Activated gamma-delta T cell (primary cell): ENCODE results near the gene RERE.
"Not testable (repeated sequence)": the region's sequence is repeated elsewhere in the genome, so short reads cannot be mapped to it uniquely, and the experiment has no call there.

ENCODE experiments used
- DNase-seq: peaks from one replicate; lab custom pipeline; 2025; lab: John Stamatoyannopoulos, UW

Gene RERE

DNA sequence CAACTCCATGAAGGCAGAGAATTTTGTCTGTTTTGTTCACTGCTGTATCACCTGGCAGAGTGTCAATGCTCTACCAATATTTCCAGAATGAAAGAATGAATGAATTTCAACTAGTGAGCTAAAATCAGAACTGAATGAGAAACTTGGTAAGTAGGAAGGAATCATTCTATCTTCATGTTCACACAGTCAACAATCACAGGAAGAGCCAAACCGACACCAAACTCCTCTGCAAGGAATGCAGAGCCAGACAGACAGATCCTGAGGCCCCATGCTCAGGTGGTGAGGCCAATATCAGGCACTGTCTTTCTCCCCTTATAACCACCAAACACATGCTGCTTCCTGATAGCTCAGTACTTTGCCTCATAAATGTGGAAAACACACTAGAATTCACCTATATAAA, 360.4 kb downstream of the RERE start:
- no peak for DNase-seq

DNA sequence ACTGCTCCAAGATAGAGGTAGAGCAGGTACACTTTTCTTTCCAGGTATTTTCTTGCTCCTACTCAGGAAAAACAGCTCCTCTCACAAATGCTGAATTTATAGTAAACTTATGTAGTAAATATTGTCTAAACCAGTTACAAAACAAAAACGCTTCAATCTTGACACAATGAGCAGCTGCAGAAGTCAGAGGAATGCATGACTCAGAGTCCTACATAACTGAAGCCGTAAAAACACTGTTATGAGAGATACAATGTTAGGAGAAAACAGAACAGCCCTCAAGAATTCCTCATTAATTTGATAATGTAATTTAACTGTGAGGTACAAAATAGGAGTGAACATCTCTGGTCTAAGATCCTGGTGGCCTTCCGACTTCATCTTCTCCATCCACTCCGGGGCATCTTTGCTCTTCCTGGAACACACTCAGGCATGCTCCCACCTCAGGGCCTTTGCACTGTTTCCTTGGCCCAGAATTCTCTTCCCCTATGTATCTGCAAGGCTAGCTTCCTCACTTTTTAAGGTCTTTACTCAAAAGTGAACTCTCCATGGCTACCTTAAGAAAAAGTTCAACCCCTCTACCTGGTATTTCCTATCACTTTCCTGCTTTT, 361.0 kb downstream of the RERE start:
- no peak for DNase-seq

DNA sequence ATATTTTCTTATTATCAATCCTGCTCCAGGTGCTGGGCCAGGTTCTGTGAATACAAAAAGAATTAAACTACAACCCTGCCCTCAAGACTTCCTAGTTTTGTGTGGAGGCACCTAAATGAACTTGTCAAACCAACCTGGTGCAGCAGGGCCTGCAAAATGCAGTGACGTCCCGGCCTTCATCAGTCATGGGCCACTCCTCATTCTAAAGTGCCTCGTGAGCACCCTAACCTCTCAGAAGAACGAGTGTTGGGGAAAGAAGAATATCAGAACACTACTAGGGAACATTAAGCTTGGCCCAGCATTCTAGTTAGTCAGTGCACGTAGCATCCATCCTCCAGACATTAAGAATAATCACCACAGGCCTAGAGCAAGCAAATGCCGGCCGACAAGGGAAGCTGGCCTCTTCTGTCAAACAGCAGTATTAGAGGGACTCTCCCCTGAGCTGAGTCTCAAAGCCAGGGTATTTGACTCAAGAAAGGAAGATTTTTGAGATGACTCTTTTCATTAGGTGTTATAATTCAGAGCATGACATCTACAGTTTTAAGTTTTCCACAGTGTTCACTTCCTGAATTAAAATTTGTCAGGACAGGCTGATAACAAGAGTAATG, 361.6 kb downstream of the RERE start:
- no peak for DNase-seq

DNA sequence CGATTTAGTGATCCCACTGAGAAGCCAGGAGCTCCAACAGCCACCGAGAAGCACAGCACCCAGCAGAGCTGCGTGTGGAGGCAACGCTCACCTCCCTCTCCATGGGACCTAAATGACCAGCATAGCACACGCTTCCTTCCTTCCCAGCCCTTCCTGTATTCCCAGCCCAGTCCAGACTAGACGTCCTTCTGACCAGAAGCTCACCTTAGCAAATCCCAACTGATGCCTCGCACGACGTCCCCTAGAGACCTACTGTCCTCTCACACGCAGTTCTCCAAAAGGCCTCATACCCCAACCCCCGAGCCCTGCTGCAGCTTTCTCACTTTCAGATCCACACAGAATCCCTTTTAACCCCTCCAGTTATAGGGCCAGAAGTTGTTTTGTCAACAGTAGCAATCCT, 367.1 kb downstream of the RERE start:
- DNase-seq, result no peak

DNA sequence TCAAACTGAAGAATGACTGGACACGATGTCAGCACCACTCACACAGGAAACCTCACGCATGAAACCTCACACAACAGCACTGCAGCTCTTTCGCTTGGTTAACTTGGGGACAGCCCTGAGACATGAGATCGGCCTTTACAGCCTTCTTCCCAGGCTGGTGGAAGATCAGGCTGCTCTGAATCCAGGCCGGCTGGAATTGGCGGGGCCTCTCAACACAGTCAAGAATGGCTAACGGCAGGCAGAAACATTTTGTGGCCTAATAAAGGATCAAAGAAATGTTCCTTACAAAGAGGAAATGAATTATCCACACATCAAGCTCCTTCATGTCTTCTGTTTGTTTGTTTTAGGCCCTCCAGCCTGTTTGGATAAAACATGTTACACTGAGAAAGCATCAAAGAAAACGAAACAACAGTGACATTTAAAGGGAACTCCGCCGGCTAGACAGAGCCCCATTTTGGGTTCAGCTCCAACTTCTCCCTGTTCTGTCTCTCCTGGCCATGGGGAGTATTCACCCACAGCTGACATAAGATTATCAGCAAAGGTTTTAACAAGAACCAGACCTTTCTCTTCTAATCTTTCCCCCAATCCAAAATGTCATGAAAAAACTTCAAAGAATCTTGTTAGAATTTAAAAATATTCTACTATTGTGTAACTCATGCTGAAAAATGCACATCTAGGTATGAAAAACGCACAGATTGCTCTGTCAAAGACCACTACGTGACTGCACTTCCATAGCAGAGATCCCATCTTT, 368.4 kb downstream of the RERE start:
- DNase-seq, result no peak

DNA sequence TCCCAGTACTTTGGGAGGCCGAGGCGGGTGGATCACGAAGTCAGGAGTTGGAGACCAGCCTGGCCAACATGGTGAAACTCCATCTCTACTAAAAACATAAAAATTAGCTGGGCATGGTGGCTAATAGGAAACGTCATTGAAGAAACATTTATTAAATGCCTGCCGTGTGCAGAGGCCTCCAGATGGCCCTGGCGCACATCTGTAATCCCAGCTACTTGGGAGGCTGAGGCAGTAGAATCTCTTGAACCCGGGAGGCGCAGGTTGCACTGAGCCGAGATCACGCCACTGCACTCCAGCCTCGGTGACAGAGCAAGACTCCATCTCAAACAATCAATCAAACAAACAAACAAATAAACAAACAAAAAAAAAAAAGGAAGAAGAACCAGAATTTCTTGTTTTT, 368.9 kb downstream of the RERE start:
- not testable (repeated sequence) for DNase-seq

DNA sequence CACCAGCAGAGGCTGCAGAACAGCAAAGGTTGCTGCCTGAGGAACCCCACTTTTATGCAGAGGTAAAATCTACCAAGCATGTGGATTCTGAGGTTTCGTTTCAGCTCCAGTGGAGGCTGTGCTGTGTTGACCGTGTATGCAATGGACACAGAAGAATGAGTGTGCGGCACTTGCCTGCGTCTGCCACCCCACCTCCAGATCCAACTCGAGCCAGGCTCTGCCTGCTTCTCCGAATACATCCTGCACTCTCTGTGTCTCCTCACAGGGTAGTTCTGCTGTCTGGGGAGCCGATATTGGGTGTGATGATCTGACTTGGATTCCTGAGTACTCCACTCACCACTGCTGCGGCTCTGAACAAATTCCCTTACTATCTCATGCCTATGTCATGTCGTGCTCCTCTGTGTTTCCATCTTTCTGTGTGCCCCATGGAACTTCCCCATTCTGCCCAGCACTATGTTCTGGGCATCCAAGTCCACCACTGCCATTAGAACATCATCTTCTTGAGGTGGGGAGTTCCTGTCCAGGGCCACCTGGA, 369.8 kb downstream of the RERE start:
- no peak for DNase-seq

DNA sequence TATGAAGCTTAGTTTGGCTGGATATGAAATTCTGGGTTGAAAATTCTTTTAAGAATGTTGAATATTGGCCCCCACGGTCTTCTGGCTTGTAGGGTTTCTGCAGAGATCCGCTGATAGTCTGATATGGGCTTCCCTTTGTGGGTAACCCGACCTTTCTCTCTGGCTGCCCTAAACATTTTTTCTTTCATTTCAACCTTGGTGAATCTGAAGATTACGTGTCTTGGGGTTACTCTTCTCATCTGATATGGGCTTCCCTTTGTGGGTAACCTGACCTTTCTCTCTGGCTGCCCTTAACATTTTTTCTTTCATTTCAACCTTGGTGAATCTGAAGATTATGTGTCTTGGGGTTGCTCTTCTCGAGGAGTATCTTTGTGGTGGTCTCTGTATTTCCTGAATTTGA, 371.3 kb downstream of the RERE start:
- not testable (repeated sequence) for DNase-seq

DNA sequence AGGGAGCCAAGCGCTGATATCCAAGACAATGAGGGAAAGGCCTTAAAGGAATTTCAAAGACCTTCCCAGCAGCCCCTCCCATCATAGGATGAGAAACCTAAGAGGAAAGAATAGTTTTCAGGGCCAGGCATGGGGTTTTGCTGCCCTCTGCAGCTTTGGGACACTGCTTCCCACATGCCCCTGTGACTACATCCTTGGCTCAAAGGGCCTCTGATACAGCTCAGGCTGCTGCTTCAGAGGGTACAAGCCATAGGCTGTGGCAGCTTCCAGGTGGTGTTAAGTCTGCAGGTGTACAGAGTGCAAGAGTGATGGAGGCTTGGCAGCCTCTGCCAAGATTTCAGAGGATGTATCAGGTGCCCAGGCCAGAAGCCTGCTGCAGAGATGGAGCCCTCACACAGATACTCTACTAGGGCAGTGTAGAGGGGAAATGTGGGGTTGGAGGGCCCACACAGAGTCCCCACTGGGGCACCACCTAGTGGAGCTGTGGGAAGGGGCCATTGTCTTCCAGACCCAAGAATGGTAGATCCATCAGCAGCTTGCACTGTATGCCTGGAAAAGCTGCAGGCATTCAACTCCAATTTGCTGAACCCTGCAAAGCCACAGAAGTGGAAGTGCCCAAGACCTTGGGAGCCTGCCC, 373.8 kb downstream of the RERE start:
- DNase-seq, result no peak

DNA sequence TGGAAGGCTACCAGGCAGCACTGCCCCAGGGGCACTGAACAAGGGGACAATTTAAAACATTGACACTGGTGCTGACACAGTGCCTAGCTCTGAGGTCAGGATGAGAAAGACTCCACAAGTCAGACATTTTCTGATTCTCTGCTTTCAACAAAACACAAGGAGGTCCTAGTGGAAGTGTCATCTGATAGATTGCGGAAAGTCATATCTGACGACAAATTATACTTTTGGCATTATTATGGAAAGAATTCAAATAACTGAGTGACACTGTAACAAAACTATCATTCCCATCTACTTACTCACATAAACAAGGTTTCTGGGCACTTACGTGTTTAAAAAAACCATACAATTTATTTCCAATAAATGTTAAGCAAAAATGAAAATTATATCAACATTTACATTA, 376.0 kb downstream of the RERE start:
- no peak for DNase-seq

DNA sequence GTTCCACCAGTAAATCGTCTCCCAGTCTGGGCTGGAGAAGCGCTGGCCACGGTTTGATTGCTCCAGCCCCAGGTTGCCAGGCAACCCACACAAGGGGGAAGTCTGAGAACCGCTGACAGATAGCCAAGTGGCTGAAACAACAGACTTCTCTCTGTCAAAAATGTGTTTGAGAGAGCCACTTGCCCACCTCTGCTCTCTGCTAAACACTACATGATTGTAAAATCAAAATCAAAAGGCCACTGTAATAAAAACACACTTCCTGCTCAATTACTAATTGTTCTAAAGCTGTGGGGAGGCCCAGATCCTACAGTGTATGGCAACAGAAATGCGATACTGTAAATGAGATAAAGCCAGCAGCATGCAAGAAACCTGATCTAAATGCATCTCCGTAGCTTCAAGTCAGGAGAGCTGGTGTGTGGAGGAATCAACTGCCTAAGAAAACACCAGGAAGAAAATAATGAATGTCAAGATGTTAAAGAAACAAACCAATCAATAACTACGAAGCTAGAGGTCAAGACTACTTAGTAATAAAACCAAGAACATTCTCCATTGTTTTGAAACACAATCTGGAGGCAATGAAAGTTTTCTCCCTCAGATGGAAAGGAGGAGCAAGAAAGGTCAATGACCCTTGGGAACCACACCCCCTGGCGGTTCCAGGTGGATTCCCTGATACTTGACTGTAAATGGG, 378.3 kb downstream of the RERE start:
- no peak for DNase-seq

DNA sequence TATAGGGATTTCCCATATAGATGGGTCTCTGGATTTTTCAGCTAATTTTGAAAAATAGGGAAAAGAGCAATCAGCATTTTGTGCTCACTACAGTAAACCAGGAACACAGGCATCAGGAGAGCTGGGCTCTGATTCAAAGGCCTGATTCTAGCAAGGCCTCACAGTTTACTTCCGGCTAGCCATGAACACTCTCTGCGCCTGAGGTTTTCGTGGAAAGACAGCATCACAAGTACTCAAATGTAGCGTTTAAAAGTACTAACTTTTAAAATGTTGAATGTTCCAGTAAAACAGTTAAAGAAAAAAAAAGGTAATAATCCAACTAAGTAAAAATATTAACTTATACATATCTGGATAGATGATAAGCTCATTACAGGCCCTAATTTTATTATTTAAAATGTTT, 379.0 kb downstream of the RERE start:
- no peak for DNase-seq

DNA sequence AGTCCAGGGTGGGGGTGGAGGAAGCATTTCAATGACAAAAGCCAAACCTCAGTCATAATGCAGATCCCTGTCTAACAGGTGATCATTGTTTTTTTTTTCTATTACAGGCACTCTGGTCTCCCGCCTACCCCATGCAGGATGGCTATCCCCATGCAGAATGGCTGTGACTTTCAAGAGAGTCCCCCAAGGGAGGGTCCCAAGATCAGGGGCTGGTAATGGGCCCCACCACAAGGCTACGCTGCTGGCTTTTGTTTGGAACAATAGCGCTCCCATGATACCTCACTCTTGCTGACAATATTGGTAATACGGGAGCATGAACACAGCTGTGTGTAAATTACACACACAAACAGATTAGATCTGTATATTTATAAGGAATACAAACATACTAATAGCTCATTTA, 380.1 kb downstream of the RERE start:
- DNase-seq, result no peak

DNA sequence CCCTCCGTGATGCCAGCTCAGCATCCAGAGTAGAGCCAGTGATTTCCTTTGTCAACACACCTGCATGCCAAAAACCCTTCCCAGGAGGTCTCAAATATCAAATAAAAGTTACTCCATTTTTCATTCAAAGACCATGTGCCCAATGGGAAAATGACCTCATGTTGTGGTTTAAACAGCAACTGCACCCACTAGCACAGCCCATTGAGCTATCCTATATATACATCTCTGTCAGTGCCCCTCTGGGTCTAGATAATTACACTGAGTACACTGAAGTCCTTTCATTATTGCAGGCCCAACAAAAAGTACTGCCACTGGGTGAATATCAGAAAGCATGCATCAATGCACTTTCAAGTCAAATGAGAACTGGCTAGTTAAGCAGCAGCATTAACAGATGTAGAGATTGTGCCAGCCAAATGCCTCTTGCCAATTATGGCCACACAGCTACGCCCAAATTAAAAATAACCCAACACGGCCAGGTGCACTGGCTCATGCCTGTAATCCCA, 381.8 kb downstream of the RERE start:
- no peak for DNase-seq

DNA sequence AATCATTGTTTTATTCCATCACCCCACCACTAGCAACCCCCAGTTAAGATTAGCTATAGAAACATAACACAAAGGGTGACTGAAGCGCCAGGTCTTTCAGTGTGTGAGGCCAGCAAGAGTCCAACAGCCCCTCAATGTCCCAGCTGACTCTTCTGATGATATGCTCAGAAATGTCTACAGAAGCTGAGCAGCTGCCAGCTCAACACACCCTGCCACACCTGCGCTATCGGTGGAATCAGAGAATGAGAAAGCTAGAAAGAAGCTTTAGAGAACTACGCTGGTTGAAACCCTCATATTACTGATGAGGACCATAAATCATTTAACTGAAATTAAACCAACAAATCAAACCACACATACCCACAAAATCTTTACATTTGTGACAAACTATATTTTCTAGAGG, 383.3 kb downstream of the RERE start:
- DNase-seq, result no peak

DNA sequence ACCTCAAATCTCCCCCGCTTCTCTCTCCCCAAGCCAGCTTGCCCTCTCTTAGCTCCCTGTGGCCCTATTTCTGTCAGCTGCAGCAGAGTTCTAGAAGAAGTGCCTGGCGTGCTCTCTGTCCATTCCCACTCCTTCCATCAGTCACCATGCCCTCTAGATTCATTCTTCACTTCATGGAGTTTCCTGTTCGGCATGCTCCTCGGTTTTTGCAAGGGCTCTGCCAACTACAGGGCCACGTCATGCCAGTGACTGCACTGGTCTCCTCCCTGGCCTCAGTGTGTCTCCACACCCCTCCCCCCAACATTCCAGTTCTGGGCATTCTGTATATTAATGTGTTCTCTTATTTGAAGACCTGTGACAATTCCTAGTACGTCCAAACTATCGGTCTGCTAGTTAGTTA, 385.7 kb downstream of the RERE start:
- DNase-seq, result no peak

DNA sequence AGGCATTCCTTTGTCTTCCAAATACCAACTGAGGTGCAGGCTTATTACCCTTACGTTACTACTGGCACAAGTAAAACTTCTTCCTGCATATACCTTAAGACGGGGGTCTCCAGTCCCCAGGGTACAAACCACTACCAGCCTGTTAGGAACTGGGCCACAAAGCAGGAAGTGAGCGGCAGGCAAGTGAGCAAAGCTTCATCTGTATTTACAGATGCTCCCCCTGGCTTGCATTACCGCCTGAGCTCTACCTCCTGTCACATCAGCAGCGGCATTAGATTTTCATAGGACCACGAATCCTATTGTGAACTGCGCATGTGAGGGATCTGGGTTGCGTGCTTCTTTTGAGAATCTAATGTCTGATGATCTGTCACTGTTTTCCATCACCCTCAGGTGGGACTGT, 386.4 kb downstream of the RERE start:
- no peak for DNase-seq

DNA sequence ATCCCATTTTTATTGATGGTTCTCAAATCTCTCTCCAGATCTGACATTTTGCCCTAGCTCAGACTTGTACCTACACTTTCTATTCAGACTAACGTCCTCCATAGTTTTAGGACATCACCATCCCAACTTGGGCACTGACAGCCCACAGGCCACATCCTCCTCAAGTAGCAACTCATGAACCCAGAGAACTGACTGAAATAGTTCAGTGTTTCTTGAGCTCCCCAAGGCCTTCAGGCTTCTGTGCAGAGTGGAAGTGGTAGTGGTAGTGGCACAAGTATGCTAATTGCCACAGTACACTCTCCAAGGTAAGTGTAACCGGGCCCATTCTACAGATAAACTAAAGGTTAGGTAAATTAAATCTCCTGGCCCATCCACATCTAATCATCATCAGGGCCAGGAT, 387.0 kb downstream of the RERE start:
- no peak for DNase-seq

DNA sequence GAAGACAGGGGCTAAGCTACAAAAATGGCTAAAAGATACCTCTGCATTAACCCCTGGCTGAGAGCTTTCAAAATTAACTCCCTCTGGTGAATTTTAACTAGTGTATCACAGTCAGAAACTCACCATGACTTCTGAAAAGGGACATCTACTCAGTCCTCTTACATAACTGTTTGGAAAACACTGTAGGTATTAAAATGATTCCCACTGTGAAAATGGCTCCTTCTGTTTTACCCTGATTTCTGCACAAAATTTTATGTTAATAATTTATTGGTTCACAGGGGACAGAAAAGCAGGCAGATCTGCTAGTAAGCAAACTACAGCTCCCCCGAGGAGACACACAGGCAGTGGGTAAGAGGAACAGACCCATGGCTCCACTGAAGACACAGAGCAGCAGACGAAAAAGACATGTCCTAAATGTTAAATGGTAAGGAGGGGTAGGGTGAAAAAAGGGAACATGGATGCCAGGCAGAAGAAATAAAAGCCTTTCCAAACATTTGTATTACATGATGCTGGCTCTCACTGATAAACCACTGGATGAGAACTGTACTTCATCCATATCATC, 387.8 kb downstream of the RERE start:
- no peak for DNase-seq

DNA sequence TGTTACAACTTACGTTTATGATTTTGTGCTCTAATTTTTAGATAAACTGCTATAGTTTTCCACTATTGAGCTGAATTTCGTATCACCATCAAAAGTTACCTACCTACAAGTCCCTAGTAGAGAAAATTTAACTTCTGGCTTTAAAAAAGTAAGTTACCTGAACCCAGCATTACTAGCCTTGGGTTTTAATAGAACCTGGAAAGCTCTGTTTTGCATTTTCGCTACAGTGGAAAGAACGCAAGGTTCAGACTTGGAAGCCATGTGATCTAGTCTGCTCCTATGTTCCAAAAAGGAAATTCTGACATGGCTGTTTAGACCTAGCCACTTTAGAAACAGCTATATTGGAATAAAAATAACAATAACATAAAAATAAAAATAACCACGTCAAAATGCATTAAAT, 389.0 kb downstream of the RERE start:
- DNase-seq, result no peak

DNA sequence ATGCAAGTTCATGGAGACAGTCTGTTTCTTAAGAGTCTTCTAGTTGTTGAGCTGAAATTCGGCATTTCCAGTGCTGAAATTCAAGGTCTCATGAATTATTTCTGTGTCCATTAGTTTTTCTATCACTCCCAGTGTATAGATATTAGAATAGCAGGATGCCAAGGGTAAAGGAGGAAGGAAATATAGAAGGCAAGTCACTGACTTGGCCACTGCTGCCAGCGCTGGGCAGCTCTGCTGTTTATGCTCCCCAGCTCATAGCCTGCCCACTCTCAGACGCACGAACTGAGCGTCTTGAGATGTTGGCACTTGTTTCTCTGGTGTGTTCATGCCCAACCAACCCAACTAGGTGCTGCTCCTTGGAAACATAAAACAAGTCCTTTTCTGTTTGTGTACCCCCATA, 389.5 kb downstream of the RERE start:
- DNase-seq, result no peak

DNA sequence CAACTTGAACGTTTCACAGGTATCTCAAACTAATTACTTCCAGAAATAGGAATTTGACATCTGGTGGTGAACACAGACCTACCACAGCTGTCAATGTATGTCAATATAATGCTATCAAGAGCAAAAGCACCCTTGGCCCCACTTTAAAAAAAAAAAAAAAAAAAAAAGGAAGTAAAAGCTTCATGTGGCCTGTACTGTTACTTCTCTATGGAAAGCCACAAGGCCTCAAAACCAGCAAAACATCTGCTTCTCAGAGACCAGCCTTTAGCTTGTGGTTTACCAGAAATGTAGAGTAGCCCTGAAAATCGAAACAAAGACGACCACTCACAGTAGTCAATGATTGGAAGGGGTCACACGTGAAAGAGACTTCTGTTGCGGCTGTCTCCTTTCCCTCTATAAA, 389.9 kb downstream of the RERE start:
- DNase-seq, result no peak
